GM19351 (cell line): Measurements from ENCODE around the gene TRPV2.
"Not testable (repeated sequence)": the region's sequence is repeated elsewhere in the genome, so short reads cannot be mapped to it uniquely, and the experiment has no call there.

Experiments used
- ATAC-seq: cut with Tn5 transposase; IDR thresholded peaks from one replicate; pipeline ENCODE4 v1.9.1; 2021; ENCODE audit warnings: mild to moderate bottlenecking, moderate library complexity; ENCODE audit not compliant: unreplicated experiment

Gene TRPV2

GRCh38 chr17:16415031-16415924, at the start of gene TRPV2:
TSS of gene TRPV2 (plus strand) at chr17:16415571. CDS start at chr17:16417669, 2,098 bp downstream.
- ATAC-seq: peak; percentile 41

DNA sequence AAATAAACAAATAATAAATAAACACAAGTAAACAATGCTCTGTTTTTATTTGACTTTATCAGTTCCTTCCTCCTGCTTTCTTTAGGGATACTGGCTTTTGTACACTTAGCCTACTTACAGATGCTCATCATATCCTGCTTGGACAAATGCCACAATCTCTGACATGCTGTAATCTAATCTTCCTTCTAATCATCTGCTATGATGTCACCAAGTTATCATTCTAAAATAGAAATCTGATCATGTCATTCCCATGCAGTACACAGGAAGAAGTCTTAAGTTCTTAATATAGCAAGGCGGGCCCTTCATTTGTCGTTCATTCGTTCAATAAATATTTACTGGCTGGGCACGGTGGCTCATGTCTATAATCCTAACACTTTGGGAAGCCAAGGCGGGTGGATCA, 43.6 kb upstream of the TRPV2 start:
- ATAC-seq: no peak

DNA sequence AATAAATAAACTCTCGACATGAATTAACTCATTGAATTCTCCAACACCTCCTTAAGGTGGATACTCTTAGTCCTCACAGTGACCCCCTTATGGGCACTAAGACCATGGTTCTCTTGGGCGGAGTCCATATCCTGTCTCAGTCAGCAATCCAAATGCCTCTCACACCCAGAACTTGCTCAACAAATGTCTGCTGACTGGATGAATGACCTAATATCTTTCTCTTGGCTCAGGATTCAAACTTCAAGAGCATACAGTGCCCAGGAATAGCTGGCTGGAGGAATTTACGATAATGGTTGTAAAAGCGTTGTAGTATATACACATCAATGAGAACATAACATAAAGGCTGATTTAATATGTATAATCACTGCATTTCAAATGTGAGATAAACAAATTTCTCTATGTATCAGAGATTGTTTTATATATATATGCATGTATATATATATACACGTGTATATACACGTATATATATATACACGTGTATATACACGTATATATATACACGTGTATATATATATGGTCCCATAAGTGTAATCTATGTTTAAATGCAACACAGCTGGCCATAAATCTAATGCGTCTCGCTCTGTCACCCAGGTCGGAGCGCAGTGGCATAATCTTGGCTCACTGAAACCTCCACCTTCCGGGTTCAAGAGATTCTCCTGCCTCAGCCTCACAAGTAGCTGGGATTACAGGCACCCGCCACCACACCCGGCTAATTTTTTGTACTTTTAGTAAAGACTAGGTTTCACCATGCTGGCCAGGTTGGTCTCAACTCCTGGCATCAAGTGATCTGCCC, 41.0 kb upstream of the TRPV2 start:
- ATAC-seq: no peak

- no peak for ATAC-seq
These were observed 37.4 kb upstream of the TRPV2 start for GRCh38 chr17:16377941-16378341.

DNA sequence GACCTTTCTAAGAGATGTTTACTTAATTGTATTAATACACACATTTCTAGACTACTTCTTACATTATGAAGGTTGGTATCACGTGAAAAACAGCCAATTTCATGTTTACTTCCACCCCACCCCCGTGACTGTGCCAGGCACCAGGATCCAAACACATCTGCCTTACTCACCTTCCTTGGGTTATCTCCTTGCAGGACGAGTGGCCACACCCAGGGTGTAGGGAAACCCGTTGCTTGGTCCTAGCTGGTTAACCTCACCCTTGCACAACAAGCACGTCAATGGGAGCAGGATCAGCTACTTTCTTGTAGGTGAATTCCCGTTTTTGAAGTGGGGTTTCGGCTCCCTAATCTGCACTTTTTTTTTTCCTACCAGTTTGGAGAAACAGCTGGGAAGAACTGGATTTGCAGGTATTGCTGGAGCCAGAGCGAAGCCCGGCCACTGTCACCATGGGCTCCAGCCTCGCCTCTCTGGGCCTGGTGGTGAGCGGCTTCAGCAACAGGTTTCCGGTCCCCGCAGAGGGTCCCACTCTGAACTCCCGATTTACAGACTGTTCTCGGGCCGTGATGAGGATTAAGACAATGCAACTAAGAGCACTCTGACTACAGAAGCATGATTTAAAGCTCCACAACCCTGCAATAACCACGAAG, 36.6 kb upstream of the TRPV2 start:
- ATAC-seq: no peak

DNA sequence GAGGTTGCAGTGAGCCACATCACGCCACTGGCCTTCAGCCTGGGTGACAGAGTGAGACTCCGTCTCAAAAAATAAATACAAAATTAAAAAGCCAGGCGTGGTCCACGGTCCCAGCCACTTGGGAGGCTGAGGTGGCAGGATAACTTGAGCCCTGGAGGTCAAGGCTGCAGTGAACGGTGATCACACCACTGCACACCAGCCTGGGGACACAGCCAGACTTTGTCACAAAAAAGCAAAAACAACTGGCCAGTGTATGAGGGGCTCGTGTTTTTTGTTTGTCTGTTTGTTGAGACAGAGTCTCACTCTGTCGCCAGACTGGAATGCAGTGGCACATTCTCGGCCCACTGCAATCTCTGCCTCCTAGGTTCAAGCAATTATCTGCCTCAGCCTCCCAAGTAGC, 35.7 kb upstream of the TRPV2 start:
- ATAC-seq: no peak

GRCh38 chr17:16380640-16381495, 34.5 kb upstream of the TRPV2 start, which contains the start of gene UBB:
TSS of gene UBB (plus strand) at chr17:16381091. CDS start at chr17:16381908, 817 bp downstream.
- ATAC-seq: peak; percentile 94

DNA sequence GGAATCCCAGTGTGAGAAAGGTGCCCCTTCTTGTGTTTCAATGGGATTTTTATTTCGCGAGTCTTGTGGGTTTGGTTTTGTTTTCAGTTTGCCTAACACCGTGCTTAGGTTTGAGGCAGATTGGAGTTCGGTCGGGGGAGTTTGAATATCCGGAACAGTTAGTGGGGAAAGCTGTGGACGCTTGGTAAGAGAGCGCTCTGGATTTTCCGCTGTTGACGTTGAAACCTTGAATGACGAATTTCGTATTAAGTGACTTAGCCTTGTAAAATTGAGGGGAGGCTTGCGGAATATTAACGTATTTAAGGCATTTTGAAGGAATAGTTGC, 33.9 kb upstream of the TRPV2 start:
- ATAC-seq: no peak

DNA sequence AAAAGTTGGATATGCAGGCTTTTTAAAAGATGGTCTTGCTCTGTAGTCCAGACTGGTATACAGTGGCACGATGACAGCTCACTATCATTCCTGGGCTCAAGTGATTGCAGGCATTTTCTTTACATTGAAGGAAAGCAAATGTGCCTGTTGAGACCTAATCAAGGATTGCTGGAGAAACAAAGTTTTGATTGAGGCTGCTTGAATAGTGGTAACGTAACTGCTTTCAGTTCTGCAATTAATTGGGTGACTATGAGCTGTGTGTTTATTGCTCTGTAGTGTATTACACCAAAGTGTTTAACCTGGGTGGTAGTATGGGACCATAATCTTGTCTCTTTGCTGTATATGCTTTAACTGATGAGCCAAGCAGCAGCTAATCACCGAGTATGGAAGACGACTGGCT, 32.2 kb upstream of the TRPV2 start:
- no peak for ATAC-seq

DNA sequence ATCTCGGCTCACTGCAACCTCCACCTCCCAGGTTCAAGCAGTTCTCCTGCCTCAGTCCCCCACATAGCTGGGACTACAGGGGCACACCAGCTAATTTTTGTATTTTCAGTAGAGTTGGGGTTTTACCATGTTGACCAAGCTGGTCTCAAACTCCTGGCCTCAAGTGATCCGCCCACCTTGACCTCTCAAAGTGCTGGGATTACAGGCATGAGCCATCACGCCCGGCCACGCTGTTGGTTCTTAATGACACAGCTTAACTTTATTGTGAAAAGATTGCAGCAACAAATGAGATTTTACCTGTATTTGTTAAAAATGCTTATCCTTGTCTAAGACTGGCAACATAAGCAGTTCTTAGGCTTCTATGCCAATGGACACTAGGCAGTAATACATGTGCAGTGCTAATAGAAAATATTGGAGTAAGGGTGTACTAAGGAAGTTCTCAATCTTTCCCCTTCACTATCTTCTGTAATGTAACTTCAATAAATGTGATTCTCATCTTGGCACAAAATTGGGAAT, 31.5 kb upstream of the TRPV2 start:
- no peak for ATAC-seq

DNA sequence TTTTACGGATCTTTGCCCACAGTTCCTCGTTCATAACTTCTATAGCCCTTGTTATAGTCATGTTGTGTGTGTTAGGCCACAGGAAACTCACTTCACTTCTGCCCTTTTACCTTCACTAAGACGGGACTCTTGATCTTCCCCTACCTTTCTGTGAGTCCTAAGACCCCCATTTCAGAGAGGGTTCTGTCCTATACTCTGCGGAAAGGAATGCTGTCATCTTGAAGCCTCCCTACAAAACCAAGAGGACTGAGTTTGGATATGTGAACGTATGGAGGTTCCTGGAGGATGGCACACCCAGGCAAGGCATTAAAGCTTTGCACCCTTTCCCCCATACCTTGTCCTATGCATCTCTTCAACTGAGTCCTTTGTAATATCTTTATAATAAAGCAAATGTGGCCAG, 30.8 kb upstream of the TRPV2 start:
- ATAC-seq: no peak

- ATAC-seq: not testable (repeated sequence)
These were observed 29.3 kb upstream of the TRPV2 start for GRCh38 chr17:16386126-16386507.

GRCh38 chr17:16391451-16391850, 23.9 kb upstream of the TRPV2 start:
- ATAC-seq: no peak

DNA sequence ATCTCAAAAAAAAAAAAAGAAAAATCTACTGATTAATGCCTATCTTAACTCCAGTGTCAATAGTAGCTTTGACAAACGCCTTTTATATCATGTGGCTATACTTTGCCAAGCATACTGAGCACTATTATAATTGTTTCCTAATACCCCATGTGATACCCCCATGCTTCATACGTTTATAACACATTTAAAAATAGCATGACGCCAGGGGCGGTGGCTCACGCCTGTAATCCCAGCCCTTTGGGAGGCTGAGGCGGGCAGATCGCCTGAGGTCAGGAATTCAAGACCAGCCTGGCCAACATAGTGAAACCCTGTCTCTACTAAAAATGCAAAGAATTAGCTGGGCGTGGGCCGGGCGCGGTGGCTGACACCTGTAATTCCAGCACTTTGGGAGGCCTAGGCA, 22.9 kb upstream of the TRPV2 start:
- not testable (repeated sequence) for ATAC-seq

- not testable (repeated sequence) for ATAC-seq
These were observed 19.5 kb upstream of the TRPV2 start for GRCh38 chr17:16395887-16396286.

- ATAC-seq: not testable (repeated sequence)
These were observed 18.7 kb upstream of the TRPV2 start for GRCh38 chr17:16396693-16397092.

- peak; percentile 75 for ATAC-seq
These were observed 16.8 kb upstream of the TRPV2 start for GRCh38 chr17:16398270-16399267.

GRCh38 chr17:16403847-16404246, 11.5 kb upstream of the TRPV2 start:
- not testable (repeated sequence) for ATAC-seq
